Stimulated activated CD8-positive, alpha-beta memory T cell treated with anti-CD3 and anti-CD28 coated beads, Interleukin-15, amount 100 ng/mL, for 24 hours (primary cell): ENCODE data around the gene HEBP2.
"Not testable (repeated sequence)": the region's sequence is repeated elsewhere in the genome, so short reads cannot be mapped to it uniquely, and the experiment has no call there.

ENCODE experiments used
- DNase-seq: peaks from one replicate; pipeline ENCODE4 v3.0.0-alpha.2; 2020; ENCODE audit warnings: low read depth

HEBP2 gene

GRCh38 chr6:138424004-138424904 lies 20.2 kb downstream of the HEBP2 start:
- no peak for DNase-seq

- not testable (repeated sequence) for DNase-seq
Observed at GRCh38 chr6:138425256-138425655, 21.2 kb downstream of the HEBP2 start.

GRCh38 chr6:138426500-138427123 lies 22.6 kb downstream of the HEBP2 start:
- DNase-seq = no peak

- no peak for DNase-seq
Observed at GRCh38 chr6:138427701-138428100, 23.7 kb downstream of the HEBP2 start.

DNA sequence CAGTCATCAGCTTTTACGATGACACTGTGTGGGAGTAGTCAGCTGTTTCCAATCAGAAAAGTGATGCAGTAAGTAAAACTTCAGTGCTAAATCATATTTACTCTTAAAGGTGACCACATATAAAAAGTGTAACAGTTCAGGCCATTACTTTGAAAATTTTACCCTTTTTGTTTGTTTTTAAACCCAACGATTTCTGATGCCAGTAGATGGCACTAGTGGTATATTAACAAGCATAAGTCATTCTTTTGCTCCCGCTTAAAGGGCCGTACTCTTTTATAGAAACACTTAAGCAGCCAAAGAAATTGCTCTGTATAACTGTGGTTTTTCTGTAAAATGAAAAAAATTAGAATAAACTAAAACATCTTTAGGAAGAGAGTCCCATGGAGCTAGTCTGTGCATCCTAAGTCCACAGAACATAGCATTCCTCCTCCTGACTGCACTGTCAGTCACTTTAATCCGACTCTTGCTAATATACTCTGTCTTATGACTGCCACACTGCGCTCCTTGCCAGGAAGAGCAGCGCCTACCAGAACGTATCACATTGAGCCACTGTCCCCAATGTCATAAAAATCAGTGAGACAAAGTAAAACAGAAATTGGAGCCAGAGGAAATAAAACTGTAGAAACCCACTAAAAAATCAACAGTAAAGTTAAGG lies 25.0 kb downstream of the HEBP2 start:
- no peak for DNase-seq

DNA sequence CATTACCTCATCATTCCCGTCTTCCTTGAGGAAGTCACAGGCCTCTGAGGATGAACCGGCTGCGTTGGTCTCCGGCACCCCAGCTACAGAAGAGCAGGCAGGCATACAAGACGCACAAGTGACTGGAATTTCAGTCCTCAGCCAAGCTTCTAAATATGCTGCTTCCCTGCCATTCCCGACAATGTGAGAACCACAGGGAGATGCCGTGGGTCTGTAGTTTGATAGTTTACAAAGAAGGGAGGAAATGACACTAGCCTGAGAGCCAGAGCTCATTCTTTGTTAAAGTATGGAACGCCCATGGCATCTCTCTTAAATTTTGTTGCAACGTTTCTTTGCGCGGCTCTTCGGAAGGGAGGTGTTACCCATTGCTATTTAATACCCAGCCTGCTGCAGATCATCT lies 25.7 kb downstream of the HEBP2 start:
- DNase-seq = no peak

DNA sequence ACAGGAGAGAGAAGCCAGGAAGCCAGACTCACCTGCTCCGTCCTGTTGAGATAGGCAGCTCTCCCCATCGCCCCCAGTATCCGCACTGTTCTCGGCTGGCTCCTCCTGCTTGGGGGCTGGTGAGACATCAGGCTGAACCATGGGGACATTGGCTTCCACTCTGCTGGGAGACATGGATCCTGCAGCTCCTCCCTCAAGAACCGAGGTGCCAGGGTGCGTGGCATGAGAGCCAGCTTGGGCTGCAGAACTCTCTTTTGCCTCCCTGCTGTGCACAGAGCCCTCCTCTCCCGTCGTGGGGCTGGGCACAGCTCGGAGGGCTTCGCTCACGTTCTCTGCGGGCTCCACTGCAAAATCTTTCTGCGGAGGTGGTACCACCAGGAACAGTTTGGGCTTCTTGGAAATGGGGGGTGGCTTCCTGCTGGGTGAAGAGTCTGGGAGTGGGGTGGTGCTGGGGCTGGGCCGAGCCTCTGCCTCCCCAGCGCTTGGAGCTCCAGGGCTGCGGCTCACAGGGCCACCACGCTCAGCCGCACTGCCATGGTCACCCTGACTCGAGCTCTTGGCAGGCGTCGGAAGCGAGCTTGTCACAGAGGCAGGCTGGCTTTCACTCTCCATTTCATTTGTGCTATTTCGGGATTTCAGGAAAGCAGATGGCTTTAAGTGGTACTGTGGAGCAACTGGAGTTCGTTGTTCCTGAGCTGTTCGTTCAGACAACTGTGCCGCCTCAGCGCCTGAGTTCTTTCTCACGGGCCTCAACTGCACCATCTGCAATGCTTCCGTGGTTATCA lies 26.5 kb downstream of the HEBP2 start:
- DNase-seq = no peak

- DNase-seq = no peak
Observed at GRCh38 chr6:138431256-138432062, 27.4 kb downstream of the HEBP2 start.

GRCh38 chr6:138432063-138432356 lies 28.0 kb downstream of the HEBP2 start:
- no peak for DNase-seq

- no peak for DNase-seq
Observed at GRCh38 chr6:138434096-138434495, 30.1 kb downstream of the HEBP2 start.

- DNase-seq = no peak
Observed at GRCh38 chr6:138434925-138435324, 30.9 kb downstream of the HEBP2 start.

DNA sequence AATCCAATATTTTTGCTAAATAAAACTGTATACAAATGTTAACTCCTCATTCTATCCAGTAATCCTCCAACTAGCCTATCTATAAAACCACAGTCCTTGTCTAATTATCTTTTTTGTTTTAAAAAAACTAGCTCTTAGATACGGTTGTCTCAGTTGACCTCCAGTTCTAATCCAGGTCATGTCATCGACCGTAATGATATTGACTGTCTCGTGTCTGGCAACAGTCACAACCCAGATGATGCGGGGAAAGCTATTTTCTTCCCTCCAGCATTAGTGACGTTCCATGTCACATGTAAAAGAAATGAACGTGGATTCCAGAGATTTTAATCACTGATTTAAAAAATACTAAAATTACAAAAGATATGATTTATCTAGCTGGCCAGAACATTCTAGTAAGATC lies 35.5 kb downstream of the HEBP2 start:
- no peak for DNase-seq

- no peak for DNase-seq
Observed at GRCh38 chr6:138440296-138440695, 36.3 kb downstream of the HEBP2 start.

DNA sequence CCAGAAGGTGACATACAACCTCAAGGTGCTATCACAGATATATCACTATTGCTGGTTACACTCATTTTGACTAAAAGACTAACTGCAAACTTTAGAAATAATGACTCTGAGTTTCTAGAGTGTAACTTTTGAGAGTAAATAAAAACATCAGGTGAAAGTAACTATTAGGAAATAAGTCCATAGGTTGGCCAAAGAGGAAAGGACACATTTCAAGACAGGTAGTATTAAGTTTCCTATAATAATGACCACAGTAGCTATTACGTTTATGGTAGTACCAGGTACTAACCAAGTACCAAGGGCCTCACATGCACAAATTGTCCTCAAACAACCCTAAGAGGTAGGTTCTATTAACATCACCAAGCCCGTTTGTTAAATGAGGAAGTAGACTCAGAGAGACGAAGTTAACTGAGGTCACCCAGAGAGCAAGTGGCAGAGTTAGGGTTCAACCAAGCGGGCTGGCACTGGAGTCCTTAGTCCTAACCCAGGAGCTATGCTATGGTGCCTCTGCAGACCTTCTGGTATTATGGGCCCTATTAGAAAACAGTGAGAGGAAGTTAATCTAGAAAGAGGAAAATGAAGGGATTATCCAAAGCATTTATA lies 36.8 kb downstream of the HEBP2 start:
- DNase-seq = no peak

- no peak for DNase-seq
Observed at GRCh38 chr6:138441965-138442364, 37.9 kb downstream of the HEBP2 start.

DNA sequence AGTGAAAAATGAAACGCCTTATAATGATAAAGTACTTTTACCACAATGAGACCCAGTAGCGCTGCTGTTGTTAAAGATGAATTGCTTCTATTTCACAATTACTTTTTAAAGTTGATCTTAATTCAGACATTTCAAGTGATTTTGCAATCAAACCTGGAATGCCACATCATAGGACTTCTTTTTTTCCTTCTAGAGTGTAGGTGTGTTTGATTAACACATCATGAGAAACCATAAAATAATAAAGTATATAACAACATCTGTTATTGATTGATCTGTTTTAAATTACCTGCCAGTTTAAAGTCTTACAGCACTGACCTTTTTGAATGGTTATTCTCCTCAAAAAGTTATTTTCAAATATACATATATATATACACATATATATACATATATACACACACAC lies 38.6 kb downstream of the HEBP2 start:
- DNase-seq = no peak

- no peak for DNase-seq
Observed at GRCh38 chr6:138443979-138444378, 40.0 kb downstream of the HEBP2 start.

DNA sequence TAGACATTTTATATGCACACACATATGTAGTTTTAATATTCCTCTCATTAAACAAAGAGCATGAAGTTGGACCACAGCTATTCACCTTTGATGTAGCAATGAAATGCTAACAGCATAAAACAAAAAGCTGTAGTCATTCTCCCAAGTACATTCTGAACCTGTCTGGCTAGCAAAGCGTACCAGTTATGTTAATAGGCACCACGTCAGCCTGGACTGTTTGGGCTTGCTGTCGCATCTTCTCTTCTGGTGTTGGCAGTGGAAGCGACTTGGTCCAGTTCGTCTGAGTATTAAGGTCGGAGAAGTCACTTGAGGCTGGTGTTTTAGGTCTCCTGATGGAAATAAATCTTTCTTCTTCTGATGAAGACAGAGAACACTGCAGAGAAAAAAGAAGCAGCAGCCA lies 42.8 kb downstream of the HEBP2 start:
- DNase-seq = no peak

DNA sequence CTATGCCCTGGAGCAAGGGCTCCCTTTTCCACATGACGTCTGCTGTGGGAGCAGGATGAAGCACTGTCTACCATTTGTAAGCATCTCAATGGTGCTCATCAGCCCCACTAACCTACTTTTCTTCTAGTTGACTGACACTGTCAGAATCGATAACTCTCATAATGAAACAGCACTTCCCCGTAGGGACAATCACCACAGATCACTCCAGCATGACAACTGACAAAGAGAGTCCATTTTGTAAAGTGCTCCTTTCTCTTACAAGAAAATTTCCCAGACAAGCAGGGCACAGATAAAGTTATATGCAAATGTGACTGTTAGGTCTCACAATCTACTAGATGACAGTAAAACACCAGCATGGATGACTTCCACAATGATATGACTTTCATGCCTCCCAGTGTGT lies 46.4 kb downstream of the HEBP2 start:
- no peak for DNase-seq

- no peak for DNase-seq
Observed at GRCh38 chr6:138451043-138451442, 47.0 kb downstream of the HEBP2 start.
